Measurements from ENCODE around the gene SEPTIN14. TPM values are rescaled to one million over a fixed set of nuclear protein-coding genes. Genes with fewer than 3 reads are reported as not detected.
"Not testable (repeated sequence)": the region's sequence is repeated elsewhere in the genome, so short reads cannot be mapped to it uniquely, and the experiment has no call there.

The SEPTIN14 gene
- polyA plus RNA-seq, 2 of the 4 experiments (the other 2 are of a cell fraction): 0.01 TPM; not detected in 1

DNA sequence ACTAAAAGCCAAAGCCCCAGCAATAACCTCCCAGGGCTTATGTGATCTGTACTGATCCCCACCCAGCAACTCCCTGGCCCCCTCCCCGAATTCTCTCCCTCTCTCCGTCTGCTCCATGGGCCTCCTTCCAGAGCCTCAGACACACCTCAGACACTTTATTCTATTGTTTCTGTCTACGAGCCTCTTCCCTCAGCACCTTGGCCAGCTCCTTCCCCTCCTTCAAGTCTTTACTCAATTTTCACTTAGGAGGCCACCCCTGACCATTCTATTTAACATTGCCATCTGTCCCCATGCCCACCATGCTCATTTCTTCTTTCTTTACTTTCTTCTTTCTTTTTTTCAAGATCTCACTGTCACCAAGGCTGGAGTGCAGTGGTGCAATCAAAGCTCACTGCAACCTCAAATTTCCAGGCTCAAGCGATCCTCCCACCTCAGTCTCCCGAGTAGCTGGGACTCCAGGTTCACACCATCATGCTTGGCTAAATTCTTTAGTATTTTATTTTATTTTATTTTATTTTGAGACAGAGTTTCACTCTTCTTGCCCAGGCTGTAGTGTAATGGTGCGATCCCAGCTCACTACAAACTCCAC, 109.2 kb downstream of the SEPTIN14 start:
- FAIRE-seq; H3K4me1 ChIP-seq; POLR2A ChIA-PET; CTCF ChIA-PET; ATAC-seq; H3K4me3 ChIP-seq; H3K4me2 ChIP-seq; H3K27ac ChIP-seq; H3K9me3 ChIP-seq; DNase-seq (ENCODE audit: low read depth in 1 of 2, low spot score in 1 of 2): not testable (repeated sequence)
- 5% methylated on average over 6 of the region's 6 CpGs for WGBS (ENCODE audit: missing lambda C conversion rate)
- TF ChIP-seq, protein P1, sequence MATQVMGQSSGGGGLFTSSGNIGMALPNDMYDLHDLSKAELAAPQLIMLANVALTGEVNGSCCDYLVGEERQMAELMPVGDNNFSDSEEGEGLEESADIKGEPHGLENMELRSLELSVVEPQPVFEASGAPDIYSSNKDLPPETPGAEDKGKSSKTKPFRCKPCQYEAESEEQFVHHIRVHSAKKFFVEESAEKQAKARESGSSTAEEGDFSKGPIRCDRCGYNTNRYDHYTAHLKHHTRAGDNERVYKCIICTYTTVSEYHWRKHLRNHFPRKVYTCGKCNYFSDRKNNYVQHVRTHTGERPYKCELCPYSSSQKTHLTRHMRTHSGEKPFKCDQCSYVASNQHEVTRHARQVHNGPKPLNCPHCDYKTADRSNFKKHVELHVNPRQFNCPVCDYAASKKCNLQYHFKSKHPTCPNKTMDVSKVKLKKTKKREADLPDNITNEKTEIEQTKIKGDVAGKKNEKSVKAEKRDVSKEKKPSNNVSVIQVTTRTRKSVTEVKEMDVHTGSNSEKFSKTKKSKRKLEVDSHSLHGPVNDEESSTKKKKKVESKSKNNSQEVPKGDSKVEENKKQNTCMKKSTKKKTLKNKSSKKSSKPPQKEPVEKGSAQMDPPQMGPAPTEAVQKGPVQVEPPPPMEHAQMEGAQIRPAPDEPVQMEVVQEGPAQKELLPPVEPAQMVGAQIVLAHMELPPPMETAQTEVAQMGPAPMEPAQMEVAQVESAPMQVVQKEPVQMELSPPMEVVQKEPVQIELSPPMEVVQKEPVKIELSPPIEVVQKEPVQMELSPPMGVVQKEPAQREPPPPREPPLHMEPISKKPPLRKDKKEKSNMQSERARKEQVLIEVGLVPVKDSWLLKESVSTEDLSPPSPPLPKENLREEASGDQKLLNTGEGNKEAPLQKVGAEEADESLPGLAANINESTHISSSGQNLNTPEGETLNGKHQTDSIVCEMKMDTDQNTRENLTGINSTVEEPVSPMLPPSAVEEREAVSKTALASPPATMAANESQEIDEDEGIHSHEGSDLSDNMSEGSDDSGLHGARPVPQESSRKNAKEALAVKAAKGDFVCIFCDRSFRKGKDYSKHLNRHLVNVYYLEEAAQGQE (IDR thresholded peaks at IDR 0.05): peak; percentile 78

DNA sequence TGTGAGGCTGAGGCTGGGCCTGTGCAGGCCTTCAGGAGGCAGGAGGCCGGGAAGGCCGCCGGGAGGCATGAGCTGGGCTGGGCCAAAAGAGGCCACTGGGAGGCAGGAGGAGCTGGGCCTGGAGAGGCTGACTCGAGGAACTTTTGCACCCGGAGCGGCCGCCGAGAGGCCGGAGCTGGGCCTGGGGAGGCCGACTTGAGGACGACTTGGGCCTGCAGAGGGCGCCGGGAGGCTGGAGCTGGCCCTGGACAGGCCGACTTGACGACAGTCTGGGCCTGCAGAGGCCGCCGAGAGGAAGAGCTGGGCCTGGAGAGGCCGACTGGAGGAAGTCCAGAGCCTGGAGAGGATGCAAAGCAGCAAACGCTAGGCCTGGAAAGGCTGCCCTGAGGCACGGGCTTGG, 117.8 kb downstream of the SEPTIN14 start:
- FAIRE-seq, ATAC-seq, H3K4me1 ChIP-seq, POLR2A ChIA-PET, H3K27ac ChIP-seq, H3K4me3 ChIP-seq, H3K9me3 ChIP-seq, H3K4me2 ChIP-seq, CTCF ChIA-PET: not testable (repeated sequence)
- DNase-seq (ENCODE audit: low read depth in 1 of 2, low spot score in 1 of 2): peak in 1 of 2 experiments; percentile 16
- WGBS (ENCODE audit: missing lambda C conversion rate): 91% methylated on average over 14 of the region's 20 CpGs

Small RNA genes within 50 kb of the gene (small RNA-seq; reads per million reads assigned to genes)
- gene AC092647.1 (0 reads per million in 6 experiments), gene AC092647.2 (0 reads per million in 6 experiments), gene RNU6-1126P (0 to 1.0 (median 0) reads per million in 6 experiments)

Other genes with a start within 250 kb of the SEPTIN14 start
- 1.9 and 2.2 TPM in 2 replicates for gene ZNF713, start 24.7 kb upstream of the SEPTIN14 start, polyA plus RNA-seq (2011; rRNA removed)
- 1.1 to 1.2 TPM (median 1.1 TPM) in 3 replicates for gene ZNF713, start 24.7 kb upstream of the SEPTIN14 start, polyA plus RNA-seq (2017; fragmentation: RNase III; extraction: RNeasy Plus Mini Kit Qiagen cat#74134 plus additional on column Dnase treatment)
- 33.0 and 36.3 TPM in 2 replicates for gene MRPS17, start 89.1 kb upstream of the SEPTIN14 start, polyA plus RNA-seq (2011; rRNA removed)
- 28.7 to 30.8 TPM (median 29.1 TPM) in 3 replicates for gene MRPS17, start 89.1 kb upstream of the SEPTIN14 start, polyA plus RNA-seq (2017; fragmentation: RNase III; extraction: RNeasy Plus Mini Kit Qiagen cat#74134 plus additional on column Dnase treatment)
- gene NIPSNAP2, start 101.8 kb upstream of the SEPTIN14 start, polyA plus RNA-seq (2011; rRNA removed): 96.2 and 135 TPM in 2 replicates
- 47.5 to 50.2 TPM (median 48.2 TPM) in 3 replicates for gene NIPSNAP2, start 101.8 kb upstream of the SEPTIN14 start, polyA plus RNA-seq (2017; fragmentation: RNase III; extraction: RNeasy Plus Mini Kit Qiagen cat#74134 plus additional on column Dnase treatment)
- gene PSPH, start 188.7 kb upstream of the SEPTIN14 start, polyA plus RNA-seq (2011; rRNA removed): 52.7 and 60.9 TPM in 2 replicates
- 58.3 to 64.7 TPM (median 60.7 TPM) in 3 replicates for gene PSPH, start 188.7 kb upstream of the SEPTIN14 start, polyA plus RNA-seq (2017; fragmentation: RNase III; extraction: RNeasy Plus Mini Kit Qiagen cat#74134 plus additional on column Dnase treatment)
- 444 and 520 TPM in 2 replicates for gene CCT6A, start 189.0 kb upstream of the SEPTIN14 start, polyA plus RNA-seq (2011; rRNA removed)
- gene CCT6A, start 189.0 kb upstream of the SEPTIN14 start, polyA plus RNA-seq (2017; fragmentation: RNase III; extraction: RNeasy Plus Mini Kit Qiagen cat#74134 plus additional on column Dnase treatment): 334 to 378 TPM (median 337 TPM) in 3 replicates
- 85.2 TPM in 2 replicates for gene SUMF2, start 201.5 kb upstream of the SEPTIN14 start, polyA plus RNA-seq (2011; rRNA removed)
- gene SUMF2, start 201.5 kb upstream of the SEPTIN14 start, polyA plus RNA-seq (2017; fragmentation: RNase III; extraction: RNeasy Plus Mini Kit Qiagen cat#74134 plus additional on column Dnase treatment): 94.8 to 112 TPM (median 106 TPM) in 3 replicates
- gene PHKG1, start 230.2 kb upstream of the SEPTIN14 start, polyA plus RNA-seq (2011; rRNA removed): 0.41 and 0.44 TPM in 2 replicates
- 0.77 to 1.2 TPM (median 1.0 TPM) in 3 replicates for gene PHKG1, start 230.2 kb upstream of the SEPTIN14 start, polyA plus RNA-seq (2017; fragmentation: RNase III; extraction: RNeasy Plus Mini Kit Qiagen cat#74134 plus additional on column Dnase treatment)
- 400 and 495 TPM in 2 replicates for gene CHCHD2, start 243.7 kb upstream of the SEPTIN14 start, polyA plus RNA-seq (2011; rRNA removed)
- gene CHCHD2, start 243.7 kb upstream of the SEPTIN14 start, polyA plus RNA-seq (2017; fragmentation: RNase III; extraction: RNeasy Plus Mini Kit Qiagen cat#74134 plus additional on column Dnase treatment): 606 to 623 TPM (median 615 TPM) in 3 replicates

Data from A549 (cell line).